Measurements from ENCODE around the gene CTIF. TPM values are rescaled to one million over a fixed set of nuclear protein-coding genes. Genes with fewer than 3 reads are reported as not detected.

The CTIF gene
- polyA plus RNA-seq, 1 of the 3 experiments (the other 2 are of a cell fraction) = 47.2 TPM

GRCh38 chr18:48885924-48886400, 347.1 kb downstream of the CTIF start:
- Histone ChIP-seq H3K4me3 (ENCODE audit: low read depth in 2 of 2, low read length in 1 of 2) (no peak overlapping the region), H3K4me2 (no peak overlapping the region), H4K20me1 (ENCODE audit: insufficient read depth) (no peaks in the 10 kb centered on the region), H3K36me3 (replicated peaks in 1 of 2; ENCODE audit: control insufficient read depth in 1 of 2, insufficient read depth in 2 of 2, low read length in 1 of 2) (no peaks in the 10 kb centered on the region), H3K27ac (ENCODE audit: low read depth in 2 of 2, low read length in 1 of 2) (no peak overlapping the region), H3K27me3 (ENCODE audit: insufficient read depth) (no peaks in the 10 kb centered on the region), H3K9ac (no peak overlapping the region), H3K79me2 (ENCODE audit: insufficient read depth) (no peaks in the 10 kb centered on the region), H3K9me2 (no peaks in the 10 kb centered on the region), H3F3A (replicated peaks; ENCODE audit: insufficient read depth) (no peaks in the 10 kb centered on the region), H3K9me3 (no peaks in the 10 kb centered on the region), H2AFZ (ENCODE audit: low read depth) (no peak overlapping the region), H3K4me1 (ENCODE audit: control insufficient read depth in 1 of 2, insufficient read depth in 2 of 2, low read depth in 1 of 2, low read length in 1 of 2) (peaks cover 0 to 21% of the 10 kb centered on the region in 2 experiments; a peak in 1 of 4 replicates)
- CTCF ChIA-PET = no interaction called here
- TF ChIP-seq FOXM1 (IDR thresholded peaks at IDR 0.05; ENCODE audit: low read depth) (no peak), USF2 (IDR thresholded peaks at IDR 0.05; ENCODE audit: borderline replicate concordance, low read depth, low read length) (no peak), PBX3 (IDR thresholded peaks at IDR 0.05) (no peak)
- POLR2A ChIA-PET = no interaction called here
- DNase-seq = no peak
- 94% methylated on average over 2 of the region's 7 CpGs for WGBS (ENCODE audit: low lambda C conversion rate)

DNA sequence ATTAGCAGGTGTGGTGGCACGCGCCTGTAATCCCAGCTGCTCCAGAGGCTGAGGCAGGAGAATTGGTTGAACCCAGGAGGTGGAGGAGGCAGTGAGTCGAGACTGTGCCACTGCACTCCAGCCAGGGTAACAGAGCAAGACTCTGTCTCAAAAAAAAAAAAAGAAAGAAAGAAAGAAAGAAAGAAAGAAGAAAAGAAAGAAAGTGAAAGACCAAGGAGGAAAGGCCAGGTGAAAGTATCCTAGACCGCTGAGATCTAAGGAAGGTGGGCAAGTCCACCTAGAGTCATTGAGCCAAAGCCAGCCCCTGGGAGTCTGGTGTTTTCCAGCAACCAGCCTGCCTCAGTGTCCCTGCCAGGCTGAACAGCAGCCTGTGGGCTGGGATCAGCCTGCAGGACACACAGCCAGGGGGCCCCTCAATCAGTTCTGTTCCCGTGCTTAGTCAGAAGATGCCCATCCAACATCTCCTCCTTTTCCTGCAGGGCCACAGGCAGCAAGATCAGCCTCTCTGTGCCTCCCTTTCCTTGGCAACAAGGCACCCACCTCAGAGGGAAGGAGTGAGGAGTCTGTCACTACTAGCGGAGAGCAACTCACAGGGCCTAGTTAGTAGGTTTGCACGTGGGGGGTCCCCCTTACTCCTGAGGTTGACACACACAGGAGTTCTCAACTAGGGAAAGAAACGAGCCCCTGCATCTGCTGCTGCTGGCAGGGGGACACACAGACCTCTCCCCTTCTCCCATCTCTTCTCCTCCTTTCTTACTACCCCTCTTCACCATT, 347.9 kb downstream of the CTIF start:
- ChIA-PET POLR2A (no interaction called here), CTCF (no interaction called here)
- 88% methylated on average over 5 of the region's 8 CpGs for WGBS (ENCODE audit: low lambda C conversion rate)
- H3K4me1 ChIP-seq (ENCODE audit: control insufficient read depth in 1 of 2, insufficient read depth in 2 of 2, low read depth in 1 of 2, low read length in 1 of 2) = peaks cover 0 to 22% of the 10 kb centered on the region in 2 experiments; a peak in 1 of 4 replicates
- H3K9ac ChIP-seq = no peak overlapping the region
- TF ChIP-seq FOXM1 (IDR thresholded peaks at IDR 0.05; ENCODE audit: low read depth) (no peak), RFX5 (IDR thresholded peaks at IDR 0.05; ENCODE audit: low read length) (no peak), RCOR1 (IDR thresholded peaks at IDR 0.05; ENCODE audit: low read length) (no peak), JUND (IDR thresholded peaks at IDR 0.05) (no peak), SIN3A (IDR thresholded peaks at IDR 0.05; ENCODE audit: borderline replicate concordance, low read depth, low read length) (no peak), CHD2 (IDR thresholded peaks at IDR 0.05; ENCODE audit: low read length, partially characterized antibody) (no peak), EZH2phosphoT487 (IDR thresholded peaks at IDR 0.05; ENCODE audit: borderline replicate concordance, low read depth) (no peak), FOXJ3 (CRISPR knock-in tag; IDR thresholded peaks at IDR 0.05) (no peak), USF2 (IDR thresholded peaks at IDR 0.05; ENCODE audit: borderline replicate concordance, low read depth, low read length) (no peak), NFIC (IDR thresholded peaks at IDR 0.05; ENCODE audit: borderline replicate concordance) (no peak)
- TF ChIP-seq, protein P1, sequence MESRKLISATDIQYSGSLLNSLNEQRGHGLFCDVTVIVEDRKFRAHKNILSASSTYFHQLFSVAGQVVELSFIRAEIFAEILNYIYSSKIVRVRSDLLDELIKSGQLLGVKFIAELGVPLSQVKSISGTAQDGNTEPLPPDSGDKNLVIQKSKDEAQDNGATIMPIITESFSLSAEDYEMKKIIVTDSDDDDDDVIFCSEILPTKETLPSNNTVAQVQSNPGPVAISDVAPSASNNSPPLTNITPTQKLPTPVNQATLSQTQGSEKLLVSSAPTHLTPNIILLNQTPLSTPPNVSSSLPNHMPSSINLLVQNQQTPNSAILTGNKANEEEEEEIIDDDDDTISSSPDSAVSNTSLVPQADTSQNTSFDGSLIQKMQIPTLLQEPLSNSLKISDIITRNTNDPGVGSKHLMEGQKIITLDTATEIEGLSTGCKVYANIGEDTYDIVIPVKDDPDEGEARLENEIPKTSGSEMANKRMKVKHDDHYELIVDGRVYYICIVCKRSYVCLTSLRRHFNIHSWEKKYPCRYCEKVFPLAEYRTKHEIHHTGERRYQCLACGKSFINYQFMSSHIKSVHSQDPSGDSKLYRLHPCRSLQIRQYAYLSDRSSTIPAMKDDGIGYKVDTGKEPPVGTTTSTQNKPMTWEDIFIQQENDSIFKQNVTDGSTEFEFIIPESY (IDR thresholded peaks at IDR 0.05; ENCODE audit: borderline replicate concordance, low read depth) = no peak
- TF ChIP-seq, protein P2, sequence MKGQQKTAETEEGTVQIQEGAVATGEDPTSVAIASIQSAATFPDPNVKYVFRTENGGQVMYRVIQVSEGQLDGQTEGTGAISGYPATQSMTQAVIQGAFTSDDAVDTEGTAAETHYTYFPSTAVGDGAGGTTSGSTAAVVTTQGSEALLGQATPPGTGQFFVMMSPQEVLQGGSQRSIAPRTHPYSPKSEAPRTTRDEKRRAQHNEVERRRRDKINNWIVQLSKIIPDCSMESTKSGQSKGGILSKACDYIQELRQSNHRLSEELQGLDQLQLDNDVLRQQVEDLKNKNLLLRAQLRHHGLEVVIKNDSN (IDR thresholded peaks at IDR 0.05; ENCODE audit: borderline replicate concordance, low read depth) = no peak
- H3K27me3 ChIP-seq (ENCODE audit: insufficient read depth) = no peaks in the 10 kb centered on the region
- H3K79me2 ChIP-seq (ENCODE audit: insufficient read depth) = no peaks in the 10 kb centered on the region
- H3K9me2 ChIP-seq = no peaks in the 10 kb centered on the region
- no peak overlapping the region for H3K4me2 ChIP-seq
- H4K20me1 ChIP-seq (ENCODE audit: insufficient read depth) = no peaks in the 10 kb centered on the region
- H3F3A ChIP-seq (replicated peaks; ENCODE audit: insufficient read depth) = no peaks in the 10 kb centered on the region
- H3K4me3 ChIP-seq (ENCODE audit: low read depth in 2 of 2, low read length in 1 of 2) = no peak overlapping the region
- no peak for DNase-seq
- no peak overlapping the region for H2AFZ ChIP-seq (ENCODE audit: low read depth)
- H3K36me3 ChIP-seq (replicated peaks in 1 of 2; ENCODE audit: control insufficient read depth in 1 of 2, insufficient read depth in 2 of 2, low read length in 1 of 2) = no peaks in the 10 kb centered on the region
- no peaks in the 10 kb centered on the region for H3K9me3 ChIP-seq
- H3K27ac ChIP-seq (ENCODE audit: low read depth in 2 of 2, low read length in 1 of 2) = no peak overlapping the region

All from SK-N-SH (cell line).